HTR-8/SVneo (cell line): ENCODE measurements around the gene EXO1.
"Not testable (repeated sequence)": the region's sequence is repeated elsewhere in the genome, so short reads cannot be mapped to it uniquely, and the experiment has no call there.

Experiments
- DNase-seq: peaks from one replicate; pipeline ENCODE4 v3.0.0; 2011; ENCODE audit warnings: low spot score, mixed read lengths; ENCODE audit not compliant: insufficient read length
- FAIRE-seq: peaks from 2 replicates; lab custom pipeline; 2011; peaks lifted over from hg19 to GRCh38; lab: Jason Lieb, UNC

Gene EXO1

GRCh38 chr1:241834733-241835377, 13.1 kb upstream of the EXO1 start:
- DNase-seq (no peak), FAIRE-seq (no peak)

GRCh38 chr1:241836941-241837340, 11.1 kb upstream of the EXO1 start:
- FAIRE-seq (no peak), DNase-seq (no peak)

- no peak for FAIRE-seq
These were observed 10.6 kb upstream of the EXO1 start for GRCh38 chr1:241837416-241837815.

DNA sequence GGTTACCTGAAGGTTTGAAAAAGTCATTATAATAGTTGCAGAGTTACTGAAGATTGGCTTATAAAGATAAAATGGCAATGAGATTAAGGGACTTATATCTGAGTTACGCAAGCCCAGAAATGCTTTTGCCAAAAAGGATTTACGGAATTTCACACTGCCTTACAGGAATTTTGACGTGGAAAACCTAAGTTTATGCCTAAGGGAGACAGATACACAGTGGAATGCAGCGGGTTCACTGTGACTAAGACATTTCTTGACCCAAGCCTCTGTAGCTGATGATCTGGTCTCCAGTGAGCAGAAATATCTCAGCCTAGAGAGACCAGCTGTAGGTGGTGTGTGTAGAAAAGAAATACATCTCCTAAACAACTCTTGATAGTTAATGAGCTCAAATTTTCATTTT, 10.1 kb upstream of the EXO1 start:
- peak; percentile 76 for FAIRE-seq
- DNase-seq, result peak; percentile 56

More at GRCh38 chr1:241837416-241837815, 10.6 kb upstream of the EXO1 start:
- no peak for DNase-seq

- no peak for FAIRE-seq
- no peak for DNase-seq
These were observed 9.1 kb upstream of the EXO1 start for GRCh38 chr1:241838897-241839296.

DNA sequence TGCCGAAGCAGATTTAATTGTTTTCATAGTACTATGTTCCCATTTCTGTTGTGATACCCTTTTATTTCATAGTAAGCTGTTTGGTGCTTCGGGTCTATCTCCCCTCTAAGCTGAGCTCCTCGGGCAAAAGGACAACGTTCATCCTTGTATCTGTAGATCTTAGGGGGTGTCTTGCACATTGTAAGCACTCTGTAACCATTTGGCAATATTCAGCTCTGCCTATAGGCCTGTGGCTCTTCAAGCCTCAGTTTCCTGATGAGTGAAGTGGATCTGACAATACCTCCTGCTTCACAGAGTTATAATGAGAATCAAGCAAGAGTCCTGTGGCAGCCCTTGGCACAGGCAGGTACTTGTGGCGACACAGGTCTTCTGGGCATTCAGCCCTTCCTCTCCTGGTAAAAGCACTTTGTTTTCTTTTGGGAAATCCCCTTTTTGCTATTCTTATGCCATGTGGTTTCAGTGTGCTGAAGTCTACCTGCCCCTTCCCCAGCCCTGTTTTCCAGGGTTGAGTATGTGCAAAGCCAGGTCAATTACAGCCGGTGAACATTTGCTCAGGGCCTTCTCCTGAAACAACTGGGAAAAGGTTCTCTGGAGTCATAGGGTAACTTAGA, 8.5 kb upstream of the EXO1 start:
- DNase-seq, result no peak
- no peak for FAIRE-seq

GRCh38 chr1:241840164-241840563, 7.8 kb upstream of the EXO1 start:
- no peak for FAIRE-seq
- DNase-seq, result no peak

DNA sequence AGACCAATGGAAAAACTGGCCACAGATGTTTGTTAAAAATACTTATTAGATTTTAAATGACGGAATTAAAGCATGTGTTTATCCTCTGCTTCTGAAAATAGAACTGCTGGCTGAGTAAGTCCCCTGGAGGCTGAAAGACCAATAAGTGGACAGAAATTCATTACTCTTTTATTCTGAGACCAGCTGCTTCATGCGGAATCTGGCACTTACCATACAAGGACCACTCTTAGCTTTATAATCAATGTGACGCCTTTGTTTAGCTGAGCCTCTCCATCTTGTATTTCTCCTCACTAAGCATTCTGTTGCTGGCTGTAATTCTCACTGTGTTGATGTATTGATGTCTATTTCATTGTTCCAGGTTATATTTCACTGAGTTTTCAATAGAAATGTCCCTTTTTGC, 6.3 kb upstream of the EXO1 start:
- FAIRE-seq, result no peak
- DNase-seq, result no peak

DNA sequence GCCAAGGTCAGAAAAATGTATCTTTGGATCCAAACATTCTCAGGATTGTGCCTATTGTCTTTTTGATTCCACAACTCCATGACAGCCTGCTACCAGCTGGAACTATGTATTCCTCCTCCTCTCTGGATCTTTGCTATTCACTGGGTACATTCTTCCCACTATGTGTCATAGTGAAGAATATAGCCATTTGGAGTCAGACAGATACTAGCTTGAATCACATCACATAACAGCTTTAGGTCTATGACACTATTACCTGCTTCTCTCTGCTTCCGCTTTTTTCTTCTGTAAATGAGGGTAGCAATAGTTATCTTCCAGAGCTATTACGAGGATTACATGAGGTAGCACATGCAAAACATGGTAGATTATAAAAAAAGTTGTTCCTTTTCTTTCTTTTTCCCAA, 5.4 kb upstream of the EXO1 start:
- FAIRE-seq (peak; percentile 58), DNase-seq (no peak)

DNA sequence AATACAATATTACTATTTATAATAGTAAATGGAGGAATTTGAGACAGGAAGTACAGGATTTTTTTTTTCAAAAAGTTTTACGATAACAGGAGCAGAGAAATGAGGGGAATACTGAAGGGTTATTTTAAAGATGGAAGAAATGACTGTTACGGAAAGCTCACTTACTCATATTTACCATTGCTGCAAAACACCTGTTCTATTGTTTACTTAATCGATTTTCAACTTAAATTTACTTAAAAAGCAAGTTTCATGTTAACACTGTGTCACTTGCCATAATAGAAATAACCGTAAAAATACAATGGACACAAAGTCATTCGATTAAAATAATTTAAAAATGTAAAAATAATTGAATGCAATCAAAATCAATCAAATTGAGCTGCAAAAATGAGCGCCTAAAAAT, 3.4 kb upstream of the EXO1 start:
- DNase-seq, result no peak

GRCh38 chr1:241846375-241846774, 1.6 kb upstream of the EXO1 start:
- no peak for DNase-seq
- no peak for FAIRE-seq

More for the DNA sequence above, 3.4 kb upstream of the EXO1 start:
- FAIRE-seq, result no peak

GRCh38 chr1:241846862-241847539, 1.0 kb upstream of the EXO1 start:
- no peak for DNase-seq

DNA sequence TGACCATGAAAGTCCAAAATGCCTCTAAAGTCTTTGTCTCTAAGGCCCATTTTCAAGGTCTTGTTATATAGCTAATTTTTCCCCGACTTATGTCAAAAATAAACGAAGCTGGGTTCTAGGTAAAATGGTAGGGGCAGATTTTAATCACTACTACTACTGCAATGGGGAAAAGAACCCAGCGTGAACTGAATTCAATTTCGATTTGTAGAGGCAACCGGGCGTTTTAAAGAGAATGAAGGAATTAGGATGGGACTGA, 536 bp upstream of the EXO1 start:
- DNase-seq, result no peak
- no peak for FAIRE-seq

More at GRCh38 chr1:241846862-241847539, 1.0 kb upstream of the EXO1 start:
- FAIRE-seq, result no peak

DNA sequence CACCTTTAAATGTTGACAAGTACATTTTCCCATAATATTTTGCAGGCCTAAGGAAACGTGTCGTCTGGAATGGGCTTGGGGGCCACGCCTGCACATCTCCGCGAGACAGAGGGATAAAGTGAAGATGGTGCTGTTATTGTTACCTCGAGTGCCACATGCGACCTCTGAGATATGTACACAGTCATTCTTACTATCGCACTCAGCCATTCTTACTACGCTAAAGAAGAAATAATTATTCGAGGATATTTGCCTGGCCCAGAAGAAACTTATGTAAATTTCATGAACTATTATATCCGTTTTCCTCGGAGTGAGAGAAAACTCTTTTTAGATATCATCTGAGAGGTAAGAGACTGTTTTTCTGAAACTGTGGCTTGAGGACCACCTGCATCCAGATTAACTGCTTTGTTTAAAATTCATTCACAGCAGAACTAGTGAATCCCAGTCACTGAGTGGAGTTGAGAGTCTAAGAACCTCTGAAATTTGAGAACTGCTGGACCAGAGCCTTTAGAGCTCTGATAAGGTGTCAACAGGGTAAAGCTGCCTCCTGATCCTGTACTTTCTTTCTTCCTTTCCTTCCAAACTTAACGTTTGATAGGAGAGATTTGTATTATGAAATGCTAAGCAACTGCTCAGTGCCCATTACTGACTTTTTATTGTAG, 811 bp downstream of the EXO1 start:
- no peak for FAIRE-seq
- no peak for DNase-seq

GRCh38 chr1:241849345-241849695, 1.3 kb downstream of the EXO1 start:
- DNase-seq (no peak), FAIRE-seq (no peak)

GRCh38 chr1:241855545-241856140, 7.6 kb downstream of the EXO1 start:
- not testable (repeated sequence) for DNase-seq, FAIRE-seq

DNA sequence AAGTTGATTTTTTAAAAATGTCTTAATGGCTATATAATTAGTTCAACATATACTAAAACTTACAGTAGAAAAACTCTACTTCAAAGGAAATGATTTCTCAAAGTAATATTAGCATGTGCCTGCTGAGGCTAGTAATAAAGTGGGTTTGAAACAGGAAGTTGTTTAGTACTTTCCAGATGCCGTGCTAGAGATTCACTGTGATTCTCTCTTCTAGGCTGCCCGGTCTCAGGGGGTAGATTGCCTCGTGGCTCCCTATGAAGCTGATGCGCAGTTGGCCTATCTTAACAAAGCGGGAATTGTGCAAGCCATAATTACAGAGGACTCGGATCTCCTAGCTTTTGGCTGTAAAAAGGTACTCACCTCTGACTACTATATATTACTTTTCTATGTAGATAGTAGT, 9.1 kb downstream of the EXO1 start:
- DNase-seq, result no peak
- no peak for FAIRE-seq

DNA sequence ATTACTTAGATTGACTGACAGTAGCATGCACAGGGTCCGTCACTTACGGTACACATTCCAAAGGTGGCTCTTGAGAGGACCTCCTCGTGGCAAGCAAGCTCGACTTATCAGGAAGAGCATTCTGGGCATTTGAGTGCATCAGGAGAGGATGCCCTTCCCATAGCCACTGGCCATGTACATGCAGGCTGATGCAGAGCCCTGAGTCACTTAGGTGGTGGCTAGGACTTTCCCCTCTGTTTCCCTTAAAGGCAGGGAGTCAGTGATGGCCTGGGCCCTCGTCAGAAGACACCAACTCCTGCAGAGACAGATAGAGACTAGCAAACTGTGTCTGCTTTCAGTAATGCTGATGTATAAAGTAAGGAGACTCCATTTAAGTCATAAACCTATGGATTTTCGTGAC, 12.9 kb downstream of the EXO1 start:
- no peak for FAIRE-seq
- no peak for DNase-seq

GRCh38 chr1:241869022-241869421, 21.0 kb downstream of the EXO1 start:
- FAIRE-seq (no peak), DNase-seq (no peak)

GRCh38 chr1:241870336-241870735, 22.3 kb downstream of the EXO1 start:
- no peak for DNase-seq
- FAIRE-seq, result no peak
